Measurements from ENCODE around the gene CRADD. TPM values are rescaled to one million over a fixed set of nuclear protein-coding genes. Genes with fewer than 3 reads are reported as not detected.
A peak's percentile ranks its signal among the peaks of the same experiment; 100 is the strongest.

Gene CRADD
- total RNA-seq, 4 donors from 2014 or later: 43.7 to 76.1 (median 51.0) TPM

DNA sequence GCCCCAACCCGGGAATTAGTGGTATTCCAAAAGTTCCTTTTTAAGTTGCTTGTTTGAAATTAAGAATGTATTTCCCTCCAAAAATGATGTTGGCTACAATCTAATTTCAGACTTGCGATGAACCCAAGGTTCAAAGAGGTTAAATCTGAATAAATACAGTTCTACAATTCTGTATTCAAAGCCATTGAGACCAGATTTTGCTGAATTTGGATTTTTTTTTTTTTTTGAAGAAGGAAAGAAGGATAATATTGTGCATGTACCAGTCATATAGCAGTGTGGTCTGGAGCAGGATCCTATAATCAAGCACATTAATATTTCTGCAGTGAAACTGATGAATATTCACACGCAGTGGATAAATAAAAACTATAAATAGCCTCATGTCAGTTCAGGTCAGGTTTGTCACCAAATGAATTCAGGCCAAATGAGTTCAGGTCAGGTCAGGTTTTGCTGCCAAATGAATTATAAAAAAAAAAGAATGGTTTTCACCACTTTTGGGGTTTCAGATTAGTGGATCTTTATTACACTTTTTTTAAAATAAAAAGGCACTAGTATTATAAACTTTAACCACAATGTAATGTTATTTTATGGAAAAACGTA, 69.5 kb downstream of the CRADD start:
- H3K4me3 ChIP-seq (replicated peaks in 1 of 3): no peak overlapping the region
- no peak for DNase-seq
- intact Hi-C loops (cut with DNase I): no loop called here
- H3K9me3 ChIP-seq: no peaks in the 10 kb centered on the region
- no peaks in the 10 kb centered on the region for H3K27me3 ChIP-seq
- H3K27ac ChIP-seq: peak overlapping the region in 1 of 3 donors; percentile 16
- H3K4me1 ChIP-seq: peaks cover 11 to 26% of the 10 kb centered on the region in 2 donors
- TF ChIP-seq CTCF (IDR thresholded peaks at IDR 0.05): no peak
- no peak for TF ChIP-seq POLR2A (IDR thresholded peaks at IDR 0.05)
- no peaks in the 10 kb centered on the region for H3K36me3 ChIP-seq
- WGBS, 2 donors: 69 to 71% methylated on average over 4 of the region's 4 CpGs

GRCh38 chr12:93748672-93749383, 71.7 kb downstream of the CRADD start:
- peak overlapping the region in 1 of 3 donors; percentile 52 for H3K27ac ChIP-seq

DNA sequence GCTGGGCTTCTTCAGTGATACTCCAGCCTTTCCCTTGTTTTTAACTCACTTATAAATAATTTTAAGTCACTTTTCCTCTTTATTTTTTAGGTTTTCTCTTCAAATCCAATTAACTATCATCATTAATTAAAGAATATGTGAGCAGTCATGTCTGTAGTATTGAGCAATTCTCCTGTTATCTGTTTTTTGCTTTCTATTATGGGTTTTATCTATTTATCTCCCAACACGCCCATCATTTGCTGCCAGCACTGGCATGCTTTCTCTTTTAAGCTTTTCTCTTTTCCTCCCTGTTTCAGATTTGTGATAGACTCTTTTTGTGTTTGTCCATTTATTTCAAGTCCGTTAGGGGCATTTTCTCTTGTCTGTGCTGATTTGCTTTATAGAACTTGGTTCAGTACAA, 72.3 kb downstream of the CRADD start:
- Histone ChIP-seq H3K4me3 (replicated peaks in 1 of 3) (no peak overlapping the region), H3K27me3 (no peaks in the 10 kb centered on the region), H3K36me3 (no peaks in the 10 kb centered on the region), H3K4me1 (peaks cover 9 to 23% of the 10 kb centered on the region in 2 donors), H3K9me3 (no peaks in the 10 kb centered on the region), H3K27ac (peak overlapping the region in 1 of 3 donors; percentile 52)
- intact Hi-C loops (cut with DNase I): no loop called here
- no peak for DNase-seq
- WGBS, 2 donors: 68 to 71% methylated on average over 2 of the region's 2 CpGs
- TF ChIP-seq POLR2A (IDR thresholded peaks at IDR 0.05): no peak
- no peak for TF ChIP-seq CTCF (IDR thresholded peaks at IDR 0.05)

More at GRCh38 chr12:93748672-93749383, 71.7 kb downstream of the CRADD start:
- Histone ChIP-seq H3K4me1 (peaks cover 9 to 29% of the 10 kb centered on the region in 2 donors), H3K36me3 (no peaks in the 10 kb centered on the region), H3K9me3 (no peaks in the 10 kb centered on the region), H3K27me3 (no peaks in the 10 kb centered on the region), H3K4me3 (replicated peaks in 1 of 3) (no peak overlapping the region)
- TF ChIP-seq POLR2A (IDR thresholded peaks at IDR 0.05): no peak
- no peak for TF ChIP-seq CTCF (IDR thresholded peaks at IDR 0.05)
- no peak for DNase-seq
- WGBS, 2 donors: 98 to 100% methylated on average over 2 of the region's 2 CpGs
- intact Hi-C loops (cut with DNase I): no loop called here

- H3K36me3 ChIP-seq: no peaks in the 10 kb centered on the region
- intact Hi-C loops (cut with DNase I): no loop called here
- no peak overlapping the region for H3K4me3 ChIP-seq (replicated peaks in 1 of 3)
- WGBS, 2 donors: 92 to 93% methylated on average over 6 of the region's 6 CpGs
- no peaks in the 10 kb centered on the region for H3K9me3 ChIP-seq
- TF ChIP-seq CTCF (IDR thresholded peaks at IDR 0.05) (no peak), POLR2A (IDR thresholded peaks at IDR 0.05) (no peak)
- peaks cover 9 to 23% of the 10 kb centered on the region in 2 donors for H3K4me1 ChIP-seq
- peak overlapping the region in 1 of 3 donors; percentile 52 for H3K27ac ChIP-seq
- H3K27me3 ChIP-seq: no peaks in the 10 kb centered on the region
- no peak for DNase-seq
Measured at GRCh38 chr12:93750056-93750455, 72.9 kb downstream of the CRADD start.

All from thyroid gland (tissue), 4 donors.